Measurements from ENCODE around the gene NUP85.

NUP85 gene

GRCh38 chr17:75173526-75173925 is 32.0 kb upstream of the NUP85 start:
- TF ChIP-seq CTCF (conservative IDR thresholded peaks at IDR 0.05; ENCODE audit: control insufficient read depth, insufficient read depth, low read depth, low read length), result no peak
- no peak overlapping the region for H3K4me3 ChIP-seq (ENCODE audit: control insufficient read depth, low read depth, low read length)
- no peak for DNase-seq (ENCODE audit: low read depth)

GRCh38 chr17:75174996-75175395 is 30.5 kb upstream of the NUP85 start:
- no peak overlapping the region for H3K4me3 ChIP-seq (ENCODE audit: control insufficient read depth, low read depth, low read length)
- no peak for DNase-seq (ENCODE audit: low read depth)
- TF ChIP-seq CTCF (conservative IDR thresholded peaks at IDR 0.05; ENCODE audit: control insufficient read depth, insufficient read depth, low read depth, low read length), result no peak

GRCh38 chr17:75176625-75177024 is 28.9 kb upstream of the NUP85 start:
- no peak for DNase-seq (ENCODE audit: low read depth)
- no peak for TF ChIP-seq CTCF (conservative IDR thresholded peaks at IDR 0.05; ENCODE audit: control insufficient read depth, insufficient read depth, low read depth, low read length)
- no peak overlapping the region for H3K4me3 ChIP-seq (ENCODE audit: control insufficient read depth, low read depth, low read length)

- TF ChIP-seq CTCF (conservative IDR thresholded peaks at IDR 0.05; ENCODE audit: control insufficient read depth, insufficient read depth, low read depth, low read length), result no peak
- no peak for DNase-seq (ENCODE audit: low read depth)
- no peak overlapping the region for H3K4me3 ChIP-seq (ENCODE audit: control insufficient read depth, low read depth, low read length)
Measured at GRCh38 chr17:75178453-75178852, 27.0 kb upstream of the NUP85 start.

- DNase-seq (ENCODE audit: low read depth), result no peak
- H3K4me3 ChIP-seq (ENCODE audit: control insufficient read depth, low read depth, low read length), result peak overlapping the region; percentile 96
- no peak for TF ChIP-seq CTCF (conservative IDR thresholded peaks at IDR 0.05; ENCODE audit: control insufficient read depth, insufficient read depth, low read depth, low read length)
Measured at GRCh38 chr17:75181110-75181509, 24.4 kb upstream of the NUP85 start.

- TF ChIP-seq CTCF (conservative IDR thresholded peaks at IDR 0.05; ENCODE audit: control insufficient read depth, insufficient read depth, low read depth, low read length), result no peak
- DNase-seq (ENCODE audit: low read depth), result no peak
Measured at GRCh38 chr17:75181608-75182318, 23.7 kb upstream of the NUP85 start.

GRCh38 chr17:75182319-75182568 is 23.2 kb upstream of the NUP85 start:
- no peak for TF ChIP-seq CTCF (conservative IDR thresholded peaks at IDR 0.05; ENCODE audit: control insufficient read depth, insufficient read depth, low read depth, low read length)
- peak overlapping the region; percentile 96 for H3K4me3 ChIP-seq (ENCODE audit: control insufficient read depth, low read depth, low read length)
- DNase-seq (ENCODE audit: low read depth), result no peak

More at GRCh38 chr17:75181608-75182318, 23.7 kb upstream of the NUP85 start:
- H3K4me3 ChIP-seq (ENCODE audit: control insufficient read depth, low read depth, low read length), result peak overlapping the region; percentile 96

Data from fibroblast of mammary gland (primary cell).